HG02571 (cell line): Measurements from ENCODE around the gene EGR4.

Source experiments
- ATAC-seq: cut with Tn5 transposase; IDR thresholded peaks from one replicate; pipeline ENCODE4 v1.9.1; 2021; ENCODE audit warnings: mild to moderate bottlenecking, moderate library complexity; ENCODE audit not compliant: unreplicated experiment

EGR4 gene

DNA sequence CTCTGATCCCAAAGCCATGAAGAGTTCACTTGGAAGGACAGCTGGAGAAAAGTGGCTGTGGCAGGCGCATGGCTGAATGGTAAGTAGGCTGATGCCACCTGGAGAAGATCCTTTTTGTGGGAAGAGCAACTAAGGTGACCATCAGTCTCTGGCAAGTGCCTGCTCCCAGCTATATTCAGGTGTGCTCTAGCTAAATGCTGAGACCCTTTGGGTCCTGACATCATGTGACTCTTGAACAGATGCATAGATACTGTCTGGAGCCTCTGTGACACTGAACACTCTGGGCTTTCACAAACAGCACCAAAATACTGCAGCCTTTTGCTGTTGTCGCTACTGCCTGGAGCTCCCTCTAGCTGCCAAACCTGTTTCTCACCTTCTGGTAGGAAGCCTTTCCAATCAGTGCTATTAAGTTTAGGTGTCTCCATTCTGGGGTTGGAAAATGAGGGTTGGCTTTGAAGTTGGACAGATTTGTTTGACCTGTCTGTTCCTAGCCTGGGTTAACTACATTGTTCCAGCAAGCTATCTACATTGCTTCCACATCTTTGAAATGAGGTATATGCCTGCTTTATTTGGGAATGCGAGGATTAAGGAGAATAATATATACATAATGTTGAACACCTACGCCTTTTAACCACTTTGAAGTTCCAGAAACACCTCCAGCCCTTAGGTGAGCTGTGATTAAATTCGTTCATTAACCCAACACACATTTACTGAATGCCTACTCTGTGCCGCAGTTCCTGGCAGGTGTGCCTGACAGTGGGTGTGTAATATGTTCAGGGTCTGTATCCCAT, 3.1 kb downstream of the EGR4 start:
- ATAC-seq = no peak

DNA sequence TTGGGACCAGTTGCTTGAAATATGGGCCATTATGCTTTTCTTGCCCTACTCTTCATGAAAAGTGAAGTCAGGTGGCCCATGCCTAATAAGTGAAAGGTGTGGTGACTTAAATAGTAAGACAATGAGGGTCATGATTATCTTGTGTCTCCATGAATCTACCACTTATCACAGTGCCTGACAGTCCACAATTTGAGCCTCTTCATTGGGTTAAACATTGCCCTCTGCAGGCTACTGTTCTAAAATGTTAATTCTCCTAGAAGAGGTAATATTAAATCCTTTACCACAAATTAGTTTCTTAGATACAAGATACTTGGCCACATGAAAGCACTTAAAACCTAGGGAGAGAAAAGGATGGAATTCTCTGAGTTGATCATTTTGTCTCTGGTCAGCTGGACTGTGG, 4.0 kb downstream of the EGR4 start:
- no peak for ATAC-seq

- ATAC-seq = no peak
These were observed 7.2 kb downstream of the EGR4 start for GRCh38 chr2:73286134-73286655.

DNA sequence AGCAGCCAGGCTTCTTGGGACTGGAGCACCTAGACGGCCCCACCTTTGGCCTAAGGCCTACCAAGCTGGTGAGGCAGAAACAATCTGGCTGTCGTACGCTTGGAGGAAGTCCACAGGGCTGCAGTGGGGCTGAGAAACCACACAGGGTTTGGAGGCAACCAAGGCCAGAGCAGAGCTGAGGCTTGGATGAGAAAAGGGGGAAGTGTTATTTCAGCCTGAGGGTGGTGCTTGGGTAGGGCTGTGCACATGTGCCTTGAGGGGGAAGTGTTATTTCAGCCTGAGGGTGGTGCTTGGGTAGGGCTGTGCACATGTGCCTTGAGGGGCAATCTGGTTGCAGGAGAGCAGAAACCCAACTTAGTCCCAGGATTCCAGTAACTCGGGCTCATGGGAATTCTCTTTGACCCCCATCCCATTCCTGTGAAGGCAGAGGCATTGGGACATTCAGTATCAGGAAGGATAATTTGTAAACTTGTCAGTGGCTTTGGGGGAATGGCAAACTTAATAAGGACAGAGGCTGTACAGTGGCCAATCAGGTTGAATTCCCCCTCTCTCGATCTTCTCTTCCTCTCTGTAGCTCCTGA, 8.1 kb downstream of the EGR4 start:
- no peak for ATAC-seq

GRCh38 chr2:73284296-73285158, 8.8 kb downstream of the EGR4 start, which contains the start of gene FBXO41:
FBXO41 (minus strand) TSS chr2:73284478; CDS start chr2:73269630, 14,848 bp downstream.
- peak; percentile 81 for ATAC-seq

DNA sequence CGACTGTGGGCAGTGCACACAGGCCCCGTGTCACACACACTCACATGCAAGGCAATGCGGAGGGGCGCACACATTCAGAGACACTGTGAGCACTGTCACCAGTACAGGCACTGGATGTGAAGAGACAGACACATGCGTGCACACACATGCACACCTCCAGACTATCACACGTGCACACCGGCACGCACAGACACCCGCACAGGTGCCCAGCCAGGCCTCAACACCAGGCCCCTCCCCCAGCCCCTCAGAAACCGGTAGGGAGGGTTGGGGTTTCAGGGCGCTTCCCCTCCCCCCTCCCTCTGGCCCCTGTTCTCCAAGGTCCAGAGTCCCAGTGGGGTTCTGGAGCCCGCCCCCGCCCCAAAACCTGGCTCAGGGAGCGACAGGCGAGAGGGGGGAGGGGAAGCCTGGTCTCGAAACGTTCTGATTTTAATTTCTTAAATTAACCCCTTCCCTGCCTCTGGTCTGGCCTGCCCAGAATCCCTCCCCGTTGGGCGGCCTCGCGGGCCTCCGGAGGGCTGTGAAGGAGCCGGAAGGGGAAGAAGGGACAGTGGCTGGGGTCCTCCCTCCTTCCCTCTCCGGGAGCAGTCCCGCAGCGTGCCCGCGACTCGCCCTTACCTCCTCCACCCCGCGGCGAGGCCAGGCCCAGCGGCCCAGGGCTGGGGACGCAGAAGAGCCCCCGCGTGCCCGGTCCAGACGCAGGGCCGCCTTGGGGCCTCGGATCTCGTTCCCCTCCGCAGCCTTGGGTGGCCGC, 9.6 kb downstream of the EGR4 start:
- peak; percentile 28 for ATAC-seq

- ATAC-seq = no peak
These were observed 10.3 kb downstream of the EGR4 start for GRCh38 chr2:73282924-73283544.

- no peak for ATAC-seq
These were observed 12.1 kb downstream of the EGR4 start for GRCh38 chr2:73281244-73281643.

GRCh38 chr2:73279852-73280251, 13.5 kb downstream of the EGR4 start:
- no peak for ATAC-seq

DNA sequence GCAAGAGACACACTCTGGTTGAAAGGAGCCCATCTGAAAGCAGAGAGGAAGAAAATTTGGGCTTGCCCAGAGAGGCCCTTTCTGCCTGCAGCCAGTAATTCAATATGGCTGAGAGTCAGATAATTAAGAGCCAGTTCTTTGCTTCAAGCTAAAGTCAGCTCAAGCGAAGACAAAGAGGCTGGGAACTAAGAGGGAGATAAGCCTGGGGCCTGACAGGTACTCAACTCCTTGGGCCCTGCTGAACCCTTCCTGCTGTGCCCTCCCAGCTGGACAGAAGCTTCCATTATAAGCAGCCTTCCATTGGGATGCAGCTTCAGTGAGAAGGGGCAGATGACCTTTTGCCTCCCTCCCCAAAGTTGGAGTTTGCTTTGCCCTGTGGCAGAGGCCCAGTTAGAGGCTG, 21.1 kb downstream of the EGR4 start:
- ATAC-seq = no peak

DNA sequence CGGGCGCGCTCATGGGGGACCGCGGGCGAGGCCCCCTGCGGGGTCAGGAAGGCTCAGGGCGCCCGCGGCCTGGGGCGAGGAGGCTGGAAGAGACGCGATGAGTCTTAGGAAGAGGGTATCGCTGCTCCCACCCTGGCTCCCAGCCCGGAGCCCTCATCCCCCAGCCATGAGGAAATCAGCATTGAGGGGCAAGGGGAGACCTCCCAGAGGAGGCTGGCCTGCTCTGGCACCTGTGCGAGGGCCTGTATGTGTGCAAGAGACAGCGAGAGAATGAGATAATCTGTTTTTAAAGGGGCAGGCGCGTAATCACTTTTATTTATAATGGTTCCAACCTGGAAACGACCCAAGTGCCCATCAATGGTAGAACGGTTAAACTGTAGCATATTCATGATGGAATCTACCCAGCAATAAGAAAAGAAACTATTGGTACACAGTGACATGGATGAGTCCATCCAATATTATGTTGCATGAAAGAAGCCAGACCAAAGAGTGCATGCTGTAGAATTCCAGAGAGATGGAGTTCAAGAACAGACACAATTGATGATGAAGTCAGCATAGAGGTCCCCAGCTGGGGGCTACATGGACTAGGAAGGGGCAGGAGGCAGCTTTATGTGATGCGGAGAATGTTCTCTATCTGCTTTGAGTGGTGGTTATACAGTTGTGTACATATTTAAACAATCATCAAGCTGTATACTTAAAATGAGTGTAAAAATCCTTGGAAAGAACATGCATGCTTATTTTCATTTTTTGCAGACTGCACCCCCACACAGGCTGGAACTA, 23.5 kb downstream of the EGR4 start:
- no peak for ATAC-seq

- ATAC-seq = no peak
These were observed 24.3 kb downstream of the EGR4 start for GRCh38 chr2:73268830-73269685.

DNA sequence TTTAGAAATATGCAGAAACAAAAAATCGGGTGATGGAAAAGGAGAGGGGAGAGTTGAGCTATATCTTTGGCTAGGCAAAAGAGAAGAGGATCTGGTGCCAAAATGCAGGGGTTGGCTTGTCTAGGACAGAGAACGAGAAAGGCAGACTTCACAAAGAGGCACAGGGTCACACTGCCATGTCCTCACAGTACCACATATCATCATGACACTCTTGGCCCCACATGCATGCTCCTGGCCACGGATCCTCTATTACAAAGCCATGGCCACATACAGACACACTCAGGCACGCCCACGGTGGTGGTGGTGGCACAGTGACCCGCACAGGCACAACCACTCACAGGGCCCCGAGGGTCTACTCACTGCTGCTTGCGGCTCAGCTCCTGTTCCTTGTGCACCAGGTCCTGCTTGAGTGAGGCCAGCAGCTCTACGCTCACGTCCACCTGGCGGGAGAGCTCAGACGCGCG, 24.9 kb downstream of the EGR4 start:
- ATAC-seq = no peak

- ATAC-seq = no peak
These were observed 26.3 kb downstream of the EGR4 start for GRCh38 chr2:73267008-73267407.

DNA sequence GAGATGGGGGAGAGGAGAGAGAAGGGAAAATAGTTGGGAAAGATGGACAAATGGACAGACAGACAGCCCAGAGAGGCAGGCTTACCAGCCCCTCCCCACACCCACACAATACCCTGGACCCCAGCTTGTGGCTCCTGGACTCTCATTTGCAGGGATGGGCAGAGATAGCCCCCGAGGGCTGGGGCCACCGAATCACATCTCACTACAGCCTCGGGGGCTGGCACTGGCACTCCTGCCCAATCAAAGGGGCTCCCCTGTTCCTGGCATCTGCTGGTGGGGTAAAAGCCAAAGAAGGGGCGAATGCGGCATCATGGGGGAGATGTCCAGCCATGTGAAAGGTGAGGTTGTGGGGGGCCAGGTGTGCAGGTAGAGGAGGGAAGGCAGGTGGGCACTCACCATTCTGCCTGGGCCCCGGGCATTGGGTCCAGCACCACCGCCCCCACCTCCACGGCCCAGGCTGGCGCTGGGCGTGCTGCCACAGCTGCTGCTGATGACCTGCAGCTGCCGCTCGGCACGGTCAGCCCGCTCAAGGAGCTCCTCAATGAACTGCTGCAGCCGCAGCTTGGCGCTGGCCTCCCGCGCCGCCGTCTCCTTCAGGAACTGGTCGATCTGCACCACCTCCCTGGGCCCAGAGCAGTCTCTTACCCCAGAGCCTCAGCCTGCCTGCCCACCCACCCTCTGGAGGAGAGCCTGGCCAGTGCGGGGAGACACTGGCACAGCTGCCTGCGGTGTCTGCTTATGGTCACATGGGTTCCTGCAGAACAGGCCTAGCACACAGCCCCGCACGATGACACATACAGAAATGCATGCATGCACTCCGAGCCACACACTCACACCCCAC, 27.1 kb downstream of the EGR4 start:
- no peak for ATAC-seq

DNA sequence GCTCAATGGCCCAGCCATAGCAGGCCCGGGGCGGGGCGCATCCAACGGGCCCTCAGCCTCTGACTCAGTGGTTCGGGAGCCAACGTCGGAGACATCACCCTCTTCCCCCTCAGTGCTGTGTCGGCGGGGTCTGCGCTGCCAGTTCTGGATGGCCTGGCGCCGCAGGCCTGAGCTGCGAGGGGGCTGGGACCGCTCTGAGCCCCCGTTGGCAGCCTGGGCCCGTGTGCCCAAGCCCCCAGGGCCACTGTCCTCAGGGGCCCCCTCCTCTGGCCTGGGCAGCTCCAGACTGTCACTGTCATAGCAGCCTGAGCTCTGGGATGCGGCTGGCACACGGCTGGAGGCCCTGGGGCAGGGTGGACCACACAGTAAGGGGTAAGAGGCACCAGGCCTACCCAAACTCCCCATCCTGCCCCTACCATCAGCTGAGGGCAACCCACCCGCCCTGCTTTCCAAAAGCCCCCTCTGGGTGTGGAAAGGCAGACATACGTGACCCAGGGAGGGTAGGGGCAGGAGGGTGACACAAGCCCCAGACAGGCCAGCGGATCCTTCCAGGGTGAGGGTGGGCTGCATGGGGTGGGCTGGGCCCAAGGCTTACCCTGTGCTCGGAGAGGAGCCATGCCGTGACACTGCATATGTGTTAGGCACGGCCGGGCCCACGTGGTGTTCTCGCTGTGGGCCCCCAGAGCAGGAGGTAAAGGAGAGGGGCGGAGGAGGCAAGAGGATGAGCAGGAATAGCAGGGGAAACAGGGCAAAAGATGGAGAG, 27.9 kb downstream of the EGR4 start:
- ATAC-seq = no peak

DNA sequence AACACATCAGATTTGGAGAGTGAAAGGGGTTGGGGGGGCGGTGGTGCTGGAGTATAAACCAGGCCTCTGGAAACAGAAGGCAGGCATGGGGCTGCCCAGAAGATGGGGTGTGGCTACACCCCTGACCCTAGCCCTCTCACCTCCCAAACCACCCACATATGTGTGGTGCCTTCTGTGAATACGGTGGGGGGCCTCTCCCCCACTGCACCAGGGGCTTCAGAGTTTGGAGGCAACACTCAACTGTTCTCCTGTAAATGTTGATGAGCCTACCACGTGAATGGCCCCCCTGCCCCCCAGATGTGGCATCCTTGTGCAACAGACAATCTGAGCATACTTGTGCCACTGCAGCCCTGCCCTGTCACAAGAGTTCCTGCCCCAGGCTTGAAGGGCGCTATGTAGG, 28.6 kb downstream of the EGR4 start:
- no peak for ATAC-seq
